ENCODE results near the gene SEC62.

SEC62 gene

GRCh38 chr3:169966428-169966950 lies at the start of gene SEC62:
Gene SEC62 (plus strand): TSS chr3:169966807. CDS start chr3:169966823, 16 bp downstream.
- TF ChIP-seq MYC (IDR thresholded peaks at IDR 0.05; ENCODE audit: low read depth, low read length): peak; percentile 64; the same call in 1 of the 2 replicates
- no peak for TF ChIP-seq MAX (IDR thresholded peaks at IDR 0.05; ENCODE audit: low read depth, low read length)
- peak; percentile 89 for TF ChIP-seq POLR2A (IDR thresholded peaks at IDR 0.05; ENCODE audit: extremely low read depth, insufficient read length)
- TF ChIP-seq CTCF (IDR thresholded peaks at IDR 0.05; ENCODE audit: low read depth, low read length): peak; percentile 35

GRCh38 chr3:169923189-169923588 lies 43.4 kb upstream of the SEC62 start:
- no peak for DNase-seq (ENCODE audit: low read depth)
- TF ChIP-seq MAX (IDR thresholded peaks at IDR 0.05; ENCODE audit: low read depth, low read length): no peak
- no peak for TF ChIP-seq MYC (IDR thresholded peaks at IDR 0.05; ENCODE audit: low read depth, low read length)
- TF ChIP-seq CTCF (IDR thresholded peaks at IDR 0.05; ENCODE audit: low read depth, low read length): no peak
- TF ChIP-seq POLR2A (IDR thresholded peaks at IDR 0.05; ENCODE audit: extremely low read depth, insufficient read length): no peak
- H3K4me3 ChIP-seq (ENCODE audit: low read depth, low read length): no peak overlapping the region

More at GRCh38 chr3:169966428-169966950, at the start of gene SEC62:
- DNase-seq (ENCODE audit: low read depth): peak; percentile 94
- peak within 1 kb of the TSS; percentile 91 for H3K4me3 ChIP-seq (ENCODE audit: low read depth, low read length)

GRCh38 chr3:169923831-169924230 lies 42.8 kb upstream of the SEC62 start:
- H3K4me3 ChIP-seq (ENCODE audit: low read depth, low read length): no peak overlapping the region
- TF ChIP-seq CTCF (IDR thresholded peaks at IDR 0.05; ENCODE audit: low read depth, low read length) (no peak), POLR2A (IDR thresholded peaks at IDR 0.05; ENCODE audit: extremely low read depth, insufficient read length) (no peak), MAX (IDR thresholded peaks at IDR 0.05; ENCODE audit: low read depth, low read length) (no peak), MYC (IDR thresholded peaks at IDR 0.05; ENCODE audit: low read depth, low read length) (no peak)
- no peak for DNase-seq (ENCODE audit: low read depth)

- no peak overlapping the region for H3K4me3 ChIP-seq (ENCODE audit: low read depth, low read length)
- peak; percentile 17 for TF ChIP-seq CTCF (IDR thresholded peaks at IDR 0.05; ENCODE audit: low read depth, low read length)
- no peak for TF ChIP-seq MAX (IDR thresholded peaks at IDR 0.05; ENCODE audit: low read depth, low read length)
- DNase-seq (ENCODE audit: low read depth): peak; percentile 56
These were observed 36.6 kb upstream of the SEC62 start for GRCh38 chr3:169929830-169930519.

GRCh38 chr3:169930843-169931242 lies 35.8 kb upstream of the SEC62 start:
- DNase-seq (ENCODE audit: low read depth): no peak
- TF ChIP-seq MYC (IDR thresholded peaks at IDR 0.05; ENCODE audit: low read depth, low read length) (no peak), POLR2A (IDR thresholded peaks at IDR 0.05; ENCODE audit: extremely low read depth, insufficient read length) (no peak), MAX (IDR thresholded peaks at IDR 0.05; ENCODE audit: low read depth, low read length) (no peak), CTCF (IDR thresholded peaks at IDR 0.05; ENCODE audit: low read depth, low read length) (no peak)

More at GRCh38 chr3:169930843-169931242, 35.8 kb upstream of the SEC62 start:
- no peak overlapping the region for H3K4me3 ChIP-seq (ENCODE audit: low read depth, low read length)

Measured in NB4 (cell line).